Endothelial cell of umbilical vein (primary cell): ENCODE data around the gene AICDA. TPM values are rescaled to one million over a fixed set of nuclear protein-coding genes. Genes with fewer than 3 reads are reported as not detected.

Experiments used
- BruUV-seq: library from RNA; stranded (reverse); fragments of 400-500 nt; replicated peaks from 2 replicates; lab custom pipeline; 2021; lab: Mats Ljungman, UMichigan
- CTCF ChIA-PET: fragments of 300-600, 350-600 bp; sonication (Branson Sonifier 250); formaldehyde crosslinking; loops from one replicate; lab custom pipeline; 2021; ENCODE audit warnings: antibody characterized with exemption, inconsistent platforms; lab: Charles Lee
- POLR2A ChIA-PET: fragments of 300-600, 350-600 bp; sonication (Branson Sonifier 250); formaldehyde crosslinking; loops from one replicate; lab custom pipeline; 2021; ENCODE audit warnings: antibody characterized with exemption, inconsistent platforms; lab: Charles Lee
- DNase-seq: peaks from one replicate; pipeline ENCODE4 v3.0.0-alpha.2; 2011; ENCODE audit warnings: low read depth, low spot score
- FAIRE-seq: peaks from 2 replicates; lab custom pipeline; 2011; peaks lifted over from hg19 to GRCh38; lab: Jason Lieb, UNC
- H2AFZ ChIP-seq: 2 replicates; pipeline ENCODE4 v1.6.0; 2012; ENCODE audit warnings: low read depth, low read length, control low read depth, inconsistent platforms
- H3K27ac ChIP-seq: 2 replicates; pipeline ENCODE4 v1.5.1; 2011; ENCODE audit warnings: low read depth, mild to moderate bottlenecking, control low read depth, low read length, moderate library complexity; ENCODE audit not compliant: insufficient read depth
- H3K27me3 ChIP-seq, 2 experiments: 2 replicates each; pipeline versions ENCODE4 v1.6.0 to v1.6.1; 2011; ENCODE audit warnings: low read length in 2 of 2, mixed read lengths in 1 of 2; ENCODE audit not compliant: control insufficient read depth in 2 of 2, insufficient read depth in 2 of 2
- H3K36me3 ChIP-seq, 2 experiments: 2 replicates in 1 of 2; 3 replicates in 1 of 2; pipeline ENCODE4 v1.5.1; 2011; ENCODE audit warnings: low read length in 2 of 2, mild to moderate bottlenecking in 1 of 2, moderate library complexity in 1 of 2; ENCODE audit not compliant: control insufficient read depth in 2 of 2, insufficient read depth in 2 of 2; ENCODE audit errors: extremely low read depth in 1 of 2
- H3K4me1 ChIP-seq: 3 replicates; pipeline ENCODE4 v1.5.1; 2011; ENCODE audit warnings: mild to moderate bottlenecking, low read length; ENCODE audit not compliant: control insufficient read depth, insufficient read depth; ENCODE audit errors: extremely low read depth
- H3K4me2 ChIP-seq: 2 replicates; pipeline ENCODE4 v1.6.1; 2011; ENCODE audit warnings: low read length, control low read depth, mixed read lengths; ENCODE audit not compliant: insufficient read depth
- H3K4me3 ChIP-seq, 3 experiments: fragments of 200-600 bp in 1 of 3; sonication (generic), shearing (Covaris generic) in 1 of 3; replicated peaks in 1 of 3; 2 replicates each; pipeline ENCODE4 v1.5.1; 2011 to 2016; ENCODE audit warnings: control low read depth in 3 of 3, low read length in 3 of 3, mild to moderate bottlenecking in 2 of 3, inconsistent platforms in 1 of 3, low read depth in 1 of 3, moderate library complexity in 1 of 3; ENCODE audit not compliant: insufficient read depth in 1 of 3
- H3K79me2 ChIP-seq: 2 replicates; pipeline ENCODE4 v1.6.0; 2012; ENCODE audit warnings: low read length, inconsistent platforms; ENCODE audit not compliant: control insufficient read depth, insufficient read depth
- H3K9ac ChIP-seq: replicated peaks from 2 replicates; pipeline ENCODE3; 2011; ENCODE audit warnings: low read length, control low read depth; ENCODE audit not compliant: insufficient read depth; ENCODE audit errors: extremely low read depth
- H3K9me1 ChIP-seq: replicated peaks from 3 replicates; pipeline ENCODE4 v1.6.0; 2011; ENCODE audit warnings: mild to moderate bottlenecking, low read length; ENCODE audit not compliant: control insufficient read depth, insufficient read depth; ENCODE audit errors: extremely low read depth
- H3K9me3 ChIP-seq: replicated peaks from 2 replicates; pipeline ENCODE4 v1.5.1; 2012; ENCODE audit warnings: low read length, inconsistent platforms; ENCODE audit not compliant: control insufficient read depth, insufficient read depth
- H4K20me1 ChIP-seq: replicated peaks from 2 replicates; pipeline ENCODE3; 2011; ENCODE audit warnings: mild to moderate bottlenecking, low read length; ENCODE audit not compliant: control insufficient read depth, insufficient read depth; ENCODE audit errors: extremely low read depth
- CTCF ChIP-seq, 2 donors: IDR thresholded peaks; 1 replicate in 1 of 2; 2 replicates in 1 of 2; pipeline ENCODE4 v1.5.1; 2011; ENCODE audit warnings: low read length in 2 of 2, mild to moderate bottlenecking in 2 of 2, moderate library complexity in 2 of 2, control low read depth in 1 of 2, inconsistent platforms in 1 of 2, low read depth in 1 of 2; ENCODE audit not compliant: insufficient read depth in 1 of 2; ENCODE audit errors: extremely low read depth in 1 of 2
- EZH2 ChIP-seq: IDR thresholded peaks from 2 replicates; pipeline ENCODE4 v1.6.1; 2012; ENCODE audit warnings: borderline replicate concordance, low read depth, mild to moderate bottlenecking, moderate library complexity, low read length, inconsistent platforms; ENCODE audit not compliant: severe bottlenecking
- FOS ChIP-seq: IDR thresholded peaks from 2 replicates; pipeline ENCODE4 v1.6.1; 2011; ENCODE audit warnings: mild to moderate bottlenecking, low read length, moderate library complexity, borderline replicate concordance; ENCODE audit not compliant: insufficient read depth
- GATA2 ChIP-seq: IDR thresholded peaks from 2 replicates; pipeline ENCODE4 v1.7.0; 2011; ENCODE audit warnings: low read depth, mild to moderate bottlenecking, moderate library complexity, mixed read lengths, low read length; ENCODE audit not compliant: insufficient read length, insufficient read depth
- JUN ChIP-seq: IDR thresholded peaks from 2 replicates; pipeline ENCODE4 v1.6.1; 2011; ENCODE audit warnings: borderline replicate concordance, low read depth; ENCODE audit not compliant: insufficient read length, insufficient read depth
- MAX ChIP-seq: IDR thresholded peaks from 2 replicates; pipeline ENCODE4 v1.6.1; 2011; ENCODE audit not compliant: insufficient read depth, insufficient read length
- MYC ChIP-seq: IDR thresholded peaks from one replicate; pipeline ENCODE4 v1.6.1; 2011; ENCODE audit warnings: mild to moderate bottlenecking, low read depth, low read length
- POLR2A ChIP-seq: IDR thresholded peaks from 2 replicates; pipeline ENCODE4 v1.6.1; 2012; ENCODE audit warnings: low read depth, mild to moderate bottlenecking, control low read depth, low read length
- POLR2AphosphoS5 ChIP-seq: IDR thresholded peaks from 2 replicates; pipeline ENCODE4 v1.6.1; 2012; ENCODE audit warnings: low read depth, mild to moderate bottlenecking, control low read depth, low read length, moderate library complexity; ENCODE audit not compliant: insufficient read depth
- dilution Hi-C: fragments of 300-500 bp; cut with MboI; formaldehyde crosslinking; loops from one replicate; pipeline ENCODE4 v1.15.0; 2019; ENCODE audit warnings: low sequenced_read_pairs; ENCODE audit not compliant: extremely low pct_ligation_motif_present
- intact Hi-C: fragments of 100-400 bp; cut with micrococcal nuclease; formaldehyde crosslinking; loops from one replicate; pipeline ENCODE4 v1.10.0; 2022
- polyA plus RNA-seq, 4 experiments: library from polyadenylated mRNA; depleted of rRNA in 3 of 4; stranded (reverse) in 3 of 4; unstranded in 1 of 4; fragments of >200 nt; gene quantifications; 2 replicates each; pipeline versions ENCODE4 v1.2.1 to v1.2.3, GENCODE V29; 2011 to 2012; ENCODE audit warnings: missing spikeins in 1 of 4
- total RNA-seq: library from RNA; stranded (reverse); gene quantifications from 2 replicates; pipeline ENCODE4 v1.2.3, GENCODE V29; 2021

AICDA gene
- total and polyA plus RNA-seq, 2 donors (not counting 3 experiments of a cell fraction or from before 2014, with no cell fraction given): not detected

GRCh38 chr12:8629486-8630033, 16.9 kb upstream of the AICDA start:
- no peaks in the 10 kb centered on the region for H3K79me2 ChIP-seq
- H3K27ac ChIP-seq: no peak overlapping the region
- H3K9me1 ChIP-seq: no peaks in the 10 kb centered on the region
- POLR2A ChIA-PET: no interaction called here
- no peak for DNase-seq
- no peak overlapping the region for H3K4me3 ChIP-seq
- FAIRE-seq: no peak
- no peak overlapping the region for H3K4me2 ChIP-seq
- H3K36me3 ChIP-seq: no peaks in the 10 kb centered on the region
- intact Hi-C loops (no loop called here), dilution Hi-C loops (no loop called here)
- H3K9ac ChIP-seq: no peak overlapping the region
- H2AFZ ChIP-seq: no peak overlapping the region
- peaks cover 2 to 7% of the 10 kb centered on the region in 2 experiments for H3K27me3 ChIP-seq
- H3K4me1 ChIP-seq: no peaks in the 10 kb centered on the region
- CTCF ChIA-PET: interaction anchor here (1.0 to 3.9 kb wide), 4 partner anchors 21 to 420 kb away, joined by 3 to 20 read pairs (median 8); no protein-coding TSS in a partner anchor
- H4K20me1 ChIP-seq: no peaks in the 10 kb centered on the region
- no TSS peak for BruUV-seq
- no peaks in the 10 kb centered on the region for H3K9me3 ChIP-seq
- no peak for TF ChIP-seq POLR2AphosphoS5
- no peak for TF ChIP-seq FOS
- TF ChIP-seq MAX: no peak

- H2AFZ ChIP-seq: no peak overlapping the region
- CTCF ChIA-PET: interaction anchor here (1.1 to 3.9 kb wide), 4 partner anchors 20 to 262 kb away, joined by 5 to 20 read pairs (median 8); no protein-coding TSS in a partner anchor
- no peak for DNase-seq
- no peak for FAIRE-seq
- TF ChIP-seq JUN (no peak), EZH2 (no peak), GATA2 (no peak), MAX (no peak), POLR2A (no peak), MYC (no peak), POLR2AphosphoS5 (no peak), CTCF (IDR thresholded peaks at IDR 0.05; ENCODE audit: extremely low read depth in 1 of 2, insufficient read depth in 1 of 2, low read depth in 1 of 2, low read length in 2 of 2) (no peak), FOS (no peak)
- H3K9me1 ChIP-seq: no peaks in the 10 kb centered on the region
- no peaks in the 10 kb centered on the region for H3K4me1 ChIP-seq
- H3K9ac ChIP-seq: no peak overlapping the region
- H3K79me2 ChIP-seq: no peaks in the 10 kb centered on the region
- no peak overlapping the region for H3K4me2 ChIP-seq
- H4K20me1 ChIP-seq: no peaks in the 10 kb centered on the region
- no peak overlapping the region for H3K27ac ChIP-seq
- peaks cover 2 to 7% of the 10 kb centered on the region in 2 experiments for H3K27me3 ChIP-seq
- H3K4me3 ChIP-seq: no peak overlapping the region
- no peaks in the 10 kb centered on the region for H3K9me3 ChIP-seq
- BruUV-seq: no TSS peak
- no peaks in the 10 kb centered on the region for H3K36me3 ChIP-seq
- POLR2A ChIA-PET: no interaction called here
- dilution Hi-C loops: no loop called here
- intact Hi-C loops: no loop called here
These were observed 16.1 kb upstream of the AICDA start for GRCh38 chr12:8628731-8629130.
